ENCODE results near the gene N4BP2. TPM values are rescaled to one million over a fixed set of nuclear protein-coding genes. Genes with fewer than 3 reads are reported as not detected.
A peak's percentile ranks its signal among the peaks of the same experiment; 100 is the strongest.

Gene N4BP2
- total RNA-seq, 6 experiments from 2014 or later, result 1.0 to 2.1 (median 1.9) TPM

DNA sequence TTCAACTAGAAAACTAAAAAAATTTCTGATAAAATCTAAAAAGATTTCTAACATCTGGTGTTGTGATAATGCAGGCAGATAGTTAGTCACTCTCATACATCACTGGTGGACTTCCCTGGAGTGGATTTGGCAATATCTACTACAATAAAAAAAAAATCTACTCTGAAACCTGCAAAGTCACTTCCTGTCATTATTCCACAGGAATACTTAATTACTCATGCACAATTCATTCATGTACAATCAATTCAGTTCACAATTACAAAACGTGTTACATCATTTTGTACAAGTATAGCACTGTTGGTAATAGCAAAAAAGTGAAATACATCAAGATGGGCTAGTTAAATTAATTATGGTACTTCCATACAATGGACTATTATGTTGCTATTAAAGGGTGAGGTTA lies 123.7 kb downstream of the N4BP2 start:
- H3K9me3 Mint-ChIP-seq, result no peaks in the 10 kb centered on the region
- TF ChIP-seq, protein P1, sequence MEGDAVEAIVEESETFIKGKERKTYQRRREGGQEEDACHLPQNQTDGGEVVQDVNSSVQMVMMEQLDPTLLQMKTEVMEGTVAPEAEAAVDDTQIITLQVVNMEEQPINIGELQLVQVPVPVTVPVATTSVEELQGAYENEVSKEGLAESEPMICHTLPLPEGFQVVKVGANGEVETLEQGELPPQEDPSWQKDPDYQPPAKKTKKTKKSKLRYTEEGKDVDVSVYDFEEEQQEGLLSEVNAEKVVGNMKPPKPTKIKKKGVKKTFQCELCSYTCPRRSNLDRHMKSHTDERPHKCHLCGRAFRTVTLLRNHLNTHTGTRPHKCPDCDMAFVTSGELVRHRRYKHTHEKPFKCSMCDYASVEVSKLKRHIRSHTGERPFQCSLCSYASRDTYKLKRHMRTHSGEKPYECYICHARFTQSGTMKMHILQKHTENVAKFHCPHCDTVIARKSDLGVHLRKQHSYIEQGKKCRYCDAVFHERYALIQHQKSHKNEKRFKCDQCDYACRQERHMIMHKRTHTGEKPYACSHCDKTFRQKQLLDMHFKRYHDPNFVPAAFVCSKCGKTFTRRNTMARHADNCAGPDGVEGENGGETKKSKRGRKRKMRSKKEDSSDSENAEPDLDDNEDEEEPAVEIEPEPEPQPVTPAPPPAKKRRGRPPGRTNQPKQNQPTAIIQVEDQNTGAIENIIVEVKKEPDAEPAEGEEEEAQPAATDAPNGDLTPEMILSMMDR (IDR thresholded peaks at IDR 0.05), result no peak
- peaks cover 41% of the 10 kb centered on the region for H3K4me1 Mint-ChIP-seq (ENCODE audit: low read depth)
- DNase-seq, result peak; percentile 85
- peak overlapping the region; percentile 82 for H3K27ac Mint-ChIP-seq
- H3K27me3 Mint-ChIP-seq (ENCODE audit: insufficient read depth), result peaks cover 4% of the 10 kb centered on the region; the same call in 1 of the 2 replicates
- H3K4me3 Mint-ChIP-seq, result no peak overlapping the region
- no peaks in the 10 kb centered on the region for H3K36me3 Mint-ChIP-seq (ENCODE audit: low read depth)

DNA sequence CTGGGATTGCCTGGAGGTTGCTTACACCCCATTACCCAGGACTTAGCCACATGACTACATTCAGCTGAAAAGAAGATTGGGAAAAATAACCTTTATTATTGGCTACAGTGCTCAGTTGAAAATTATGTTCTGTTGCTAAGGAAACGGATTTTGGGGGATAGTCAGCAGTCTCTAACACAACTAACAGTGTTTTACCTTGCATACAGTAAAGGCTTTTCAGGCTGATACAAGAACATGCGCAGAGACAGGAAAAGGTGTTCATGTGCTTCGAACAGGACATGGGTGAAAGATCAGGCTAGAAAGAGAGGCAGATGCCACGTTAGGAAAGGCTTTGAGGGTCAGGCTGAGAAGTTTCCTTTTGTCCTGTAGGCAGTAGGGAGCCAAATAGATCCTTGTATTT lies 125.4 kb downstream of the N4BP2 start:
- Mint-ChIP-seq H3K9me3 (no peaks in the 10 kb centered on the region), H3K4me1 (ENCODE audit: low read depth) (peaks cover 47% of the 10 kb centered on the region), H3K4me3 (no peak overlapping the region), H3K27me3 (ENCODE audit: insufficient read depth) (peaks cover 2% of the 10 kb centered on the region; the same call in 1 of the 2 replicates), H3K27ac (no peak overlapping the region), H3K36me3 (ENCODE audit: low read depth) (no peaks in the 10 kb centered on the region)
- TF ChIP-seq, protein P1 (IDR thresholded peaks at IDR 0.05), result no peak
- no peak for DNase-seq

DNA sequence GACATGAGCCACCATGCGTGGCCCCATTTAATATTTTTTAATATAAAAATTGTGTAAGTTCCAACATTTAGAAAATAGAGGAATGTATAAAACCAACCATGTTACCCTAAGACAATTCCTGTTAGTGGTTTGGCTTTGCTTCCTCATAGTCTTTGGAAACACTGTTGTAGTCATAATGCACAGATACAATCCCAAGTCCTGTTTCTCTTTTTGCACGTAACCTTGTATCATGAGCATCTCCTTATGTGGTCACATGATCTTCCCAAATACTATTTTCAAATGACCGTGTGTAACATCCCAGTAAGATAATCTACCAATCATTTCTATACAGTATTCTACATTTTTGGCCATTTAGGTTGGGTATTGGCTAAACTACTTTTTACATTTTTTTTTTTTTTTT lies 126.3 kb downstream of the N4BP2 start:
- Mint-ChIP-seq H3K4me3 (no peak overlapping the region), H3K27ac (no peak overlapping the region), H3K4me1 (ENCODE audit: low read depth) (peaks cover 47% of the 10 kb centered on the region), H3K9me3 (no peaks in the 10 kb centered on the region), H3K36me3 (ENCODE audit: low read depth) (no peaks in the 10 kb centered on the region), H3K27me3 (ENCODE audit: insufficient read depth) (peaks cover 2% of the 10 kb centered on the region; the same call in 1 of the 2 replicates)
- TF ChIP-seq, protein P1 (IDR thresholded peaks at IDR 0.05), result no peak
- no peak for DNase-seq

DNA sequence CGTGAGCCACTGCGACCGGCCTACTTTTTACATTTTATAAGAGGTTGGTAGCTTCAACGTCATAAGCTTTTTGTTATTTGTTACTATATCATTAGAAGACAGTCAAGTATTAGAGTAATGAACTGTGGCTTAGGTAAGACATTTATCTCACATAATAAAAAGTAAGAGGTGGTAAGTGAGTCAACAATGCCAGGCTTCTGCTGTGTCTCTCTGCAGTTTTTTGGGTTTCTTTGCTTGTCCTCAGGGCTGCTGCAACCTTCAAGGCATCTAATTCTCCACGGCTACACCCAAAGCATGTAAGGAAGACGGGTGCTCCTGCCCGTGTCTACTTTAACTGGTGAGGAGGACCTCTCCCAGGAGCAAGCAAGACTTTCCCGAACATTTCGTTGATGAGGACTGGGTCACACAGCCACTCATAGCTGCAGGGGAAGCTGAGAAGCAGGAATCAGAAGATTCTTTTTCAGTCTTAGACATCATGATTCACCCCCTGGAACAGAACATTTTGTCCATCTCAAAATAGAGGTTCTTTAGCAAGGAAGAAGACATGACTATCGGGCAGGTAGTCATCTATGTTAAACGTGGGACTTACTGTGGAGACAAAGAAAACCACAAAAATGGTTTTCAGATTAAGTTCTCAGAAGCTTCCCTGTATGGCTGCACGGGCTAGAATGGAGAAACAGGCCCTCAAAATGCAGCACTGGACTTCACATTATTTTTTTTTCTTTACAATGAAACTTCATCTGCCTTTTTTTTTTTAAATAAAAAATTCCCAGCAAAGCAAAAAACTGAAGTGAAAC lies 127.2 kb downstream of the N4BP2 start:
- DNase-seq, result peak; percentile 2
- TF ChIP-seq, protein P1 (IDR thresholded peaks at IDR 0.05), result no peak
- H3K36me3 Mint-ChIP-seq (ENCODE audit: low read depth), result no peaks in the 10 kb centered on the region
- H3K4me3 Mint-ChIP-seq, result no peak overlapping the region
- peaks cover 43% of the 10 kb centered on the region for H3K4me1 Mint-ChIP-seq (ENCODE audit: low read depth)
- H3K9me3 Mint-ChIP-seq, result no peaks in the 10 kb centered on the region
- no peaks in the 10 kb centered on the region; the same call in 1 of the 2 replicates for H3K27me3 Mint-ChIP-seq (ENCODE audit: insufficient read depth)
- peak overlapping the region; percentile 13; the same call in 1 of the 2 replicates for H3K27ac Mint-ChIP-seq

DNA sequence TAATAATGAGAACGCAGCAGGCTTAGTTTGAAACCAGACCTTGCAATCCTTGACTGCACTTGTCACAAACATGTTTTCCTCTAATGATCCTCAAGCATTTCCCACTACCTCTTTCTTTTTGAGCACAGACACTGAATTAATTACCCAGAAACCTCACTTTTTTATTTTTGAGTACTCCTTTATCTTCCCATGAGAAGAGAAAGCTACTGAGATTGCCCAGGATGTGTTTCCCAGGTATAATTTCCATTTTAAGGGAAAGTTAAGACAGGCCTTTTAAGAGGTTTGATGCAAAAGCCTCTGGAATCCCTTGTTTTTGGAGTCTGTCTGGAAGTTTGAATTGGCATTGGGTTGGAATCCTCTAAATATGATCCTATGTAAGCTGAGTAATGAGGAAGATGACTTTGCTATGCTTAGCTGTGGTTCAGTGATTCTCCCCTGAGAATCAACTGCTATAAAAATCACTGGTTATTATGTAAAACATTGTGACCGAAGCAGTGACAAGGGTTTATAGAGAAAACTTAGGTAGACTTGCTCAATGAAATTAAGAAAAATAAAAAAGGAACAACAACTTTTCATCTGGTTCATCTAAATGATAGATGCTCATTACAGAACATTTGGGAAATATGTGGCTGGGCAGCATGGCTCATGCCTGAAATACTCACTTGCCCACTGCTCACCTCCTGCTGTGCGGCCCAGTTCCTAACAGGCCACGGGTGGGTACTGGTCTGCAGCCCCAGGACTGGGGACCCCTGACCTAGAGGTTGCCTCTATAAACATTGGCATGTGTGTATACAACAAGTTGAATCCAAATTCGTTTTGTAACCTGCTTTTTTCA lies 129.4 kb downstream of the N4BP2 start:
- H3K9me3 Mint-ChIP-seq, result no peaks in the 10 kb centered on the region
- H3K4me1 Mint-ChIP-seq (ENCODE audit: low read depth), result peaks cover 29% of the 10 kb centered on the region
- no peak overlapping the region for H3K4me3 Mint-ChIP-seq
- DNase-seq, result peak; percentile 16
- no peaks in the 10 kb centered on the region for H3K36me3 Mint-ChIP-seq (ENCODE audit: low read depth)
- peaks cover 8% of the 10 kb centered on the region; the same call in 1 of the 2 replicates for H3K27me3 Mint-ChIP-seq (ENCODE audit: insufficient read depth)
- peak overlapping the region; percentile 58 for H3K27ac Mint-ChIP-seq
- TF ChIP-seq, protein P1 (IDR thresholded peaks at IDR 0.05), result no peak
